ENCODE measurements around the gene TMBIM6.

The TMBIM6 gene

GRCh38 chr12:49809381-49809905 lies 68.1 kb downstream of the TMBIM6 start:
- Histone ChIP-seq H3K9me3 (ENCODE audit: control insufficient read depth, insufficient read depth, low read depth, low read length) (no peaks in the 10 kb centered on the region), H3K4me3 (ENCODE audit: low read depth, low read length) (no peak overlapping the region), H3K36me3 (ENCODE audit: control insufficient read depth in 2 of 2, insufficient read depth in 1 of 2, low read length in 2 of 2) (peaks cover 0 to 33% of the 10 kb centered on the region in 2 experiments; a peak in 2 of 3 replicates), H3K4me1 (ENCODE audit: control insufficient read depth, insufficient read depth, low read length) (no peaks in the 10 kb centered on the region), H3K27ac (ENCODE audit: extremely low read depth, low read depth, low read length) (no peak overlapping the region)
- no peak for TF ChIP-seq ZNF114 (tag by site-specific recombination; IDR thresholded peaks at IDR 0.05)
- no peak for TF ChIP-seq ZNF391 (tag by site-specific recombination; IDR thresholded peaks at IDR 0.05; ENCODE audit: borderline replicate concordance, low read depth)
- TF ChIP-seq KLF17 (tag by site-specific recombination; IDR thresholded peaks at IDR 0.05), result peak; percentile 85
- TF ChIP-seq KLF1 (tag by site-specific recombination; IDR thresholded peaks at IDR 0.05), result peak; percentile 56
- TF ChIP-seq ZNF398 (tag by site-specific recombination; IDR thresholded peaks at IDR 0.05), result peak; percentile 50; the same call in 1 of the 2 replicates
- CTCF ChIA-PET, result interaction anchor here (0.5 to 1.6 kb wide), 4 partner anchors 32 to 58 kb away, joined by 3 to 5 read pairs (median 4); no protein-coding TSS in a partner anchor
- POLR2A ChIA-PET, result no interaction called here

- Histone ChIP-seq H3K36me3 (ENCODE audit: control insufficient read depth in 2 of 2, insufficient read depth in 1 of 2, low read length in 2 of 2) (peaks cover 0 to 28% of the 10 kb centered on the region in 2 experiments; a peak in 2 of 3 replicates), H3K9me3 (ENCODE audit: control insufficient read depth, insufficient read depth, low read depth, low read length) (no peaks in the 10 kb centered on the region), H3K4me1 (ENCODE audit: control insufficient read depth, insufficient read depth, low read length) (no peaks in the 10 kb centered on the region), H3K4me3 (ENCODE audit: low read depth, low read length) (no peak overlapping the region), H3K27ac (ENCODE audit: extremely low read depth, low read depth, low read length) (no peak overlapping the region)
- CTCF ChIA-PET, result interaction anchor here (0.7 to 1.6 kb wide), 5 partner anchors 29 to 57 kb away, joined by 3 to 5 read pairs (median 3); no protein-coding TSS in a partner anchor
- TF ChIP-seq HOXD13 (CRISPR knock-in tag; IDR thresholded peaks at IDR 0.05; ENCODE audit: borderline replicate concordance) (no peak), ZNF560 (tag by site-specific recombination; IDR thresholded peaks at IDR 0.05; ENCODE audit: borderline replicate concordance) (no peak), SP7 (tag by site-specific recombination; IDR thresholded peaks at IDR 0.05) (no peak), ZBTB21 (tag by site-specific recombination; IDR thresholded peaks at IDR 0.05) (no peak), ZFP41 (tag by site-specific recombination; IDR thresholded peaks at IDR 0.05; ENCODE audit: borderline replicate concordance) (no peak), ZEB2 (tag by site-specific recombination; IDR thresholded peaks at IDR 0.05) (no peak), ZNF513 (tag by site-specific recombination; IDR thresholded peaks at IDR 0.05) (no peak), ZNF768 (tag by site-specific recombination; IDR thresholded peaks at IDR 0.05) (no peak), ZNF473 (tag by site-specific recombination; IDR thresholded peaks at IDR 0.05) (no peak), PRDM1 (tag by site-specific recombination; IDR thresholded peaks at IDR 0.05) (no peak), ZFP69B (tag by site-specific recombination; IDR thresholded peaks at IDR 0.05) (no peak), SCRT2 (tag by site-specific recombination; IDR thresholded peaks at IDR 0.05) (no peak), TRIM28 (IDR thresholded peaks at IDR 0.05; ENCODE audit: borderline replicate concordance, low read length) (no peak), MYNN (tag by site-specific recombination; IDR thresholded peaks at IDR 0.05; ENCODE audit: borderline replicate concordance) (no peak), ZNF138 (tag by site-specific recombination; IDR thresholded peaks at IDR 0.05; ENCODE audit: borderline replicate concordance) (no peak), ZNF155 (tag by site-specific recombination; IDR thresholded peaks at IDR 0.05) (no peak)
- POLR2A ChIA-PET, result no interaction called here
These were observed 68.6 kb downstream of the TMBIM6 start for GRCh38 chr12:49809906-49810389.
